ENCODE results near the gene SFTPB.

SFTPB gene

DNA sequence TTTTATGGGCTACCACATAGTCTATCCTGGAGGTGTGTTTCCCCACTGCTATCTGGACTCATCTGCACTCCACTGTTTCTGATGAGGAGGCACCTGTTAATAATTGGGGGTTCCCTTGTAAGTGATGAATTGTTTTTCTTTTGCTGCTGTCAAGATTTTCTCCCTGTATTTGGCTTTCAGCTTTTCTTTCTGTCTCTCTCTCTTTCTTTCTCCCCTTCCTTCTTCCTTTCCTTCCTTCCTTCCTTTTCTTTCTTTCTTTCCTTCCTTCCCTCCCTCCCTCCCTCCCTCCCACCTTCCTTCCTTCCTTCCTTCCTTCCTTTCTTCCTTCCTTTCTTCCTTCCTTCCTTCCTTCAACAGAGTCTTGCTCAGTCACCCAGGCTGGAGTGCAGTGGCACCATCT is 35.3 kb upstream of the SFTPB start:
- in situ Hi-C loops (cut with MboI; ENCODE audit: low sequenced_read_pairs): no loop called here

DNA sequence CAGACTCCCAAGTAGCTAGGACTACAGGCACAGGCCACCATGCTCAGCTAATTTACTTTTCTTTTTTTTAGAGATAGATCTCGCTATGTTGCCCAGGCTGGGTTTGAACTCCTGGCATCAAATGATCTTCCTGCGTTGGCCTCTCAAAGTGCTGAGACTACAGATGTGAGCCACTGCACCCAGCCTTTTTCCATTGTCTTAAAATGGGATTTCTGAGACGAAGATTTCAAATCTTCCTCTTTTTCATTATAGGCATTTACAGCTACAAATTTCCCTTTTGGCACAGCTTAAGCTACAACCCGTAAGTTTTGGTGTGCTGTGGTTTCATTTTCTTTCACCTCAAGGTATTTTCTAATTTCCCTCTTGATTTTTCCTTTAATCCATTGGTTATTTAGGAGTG is 34.8 kb upstream of the SFTPB start:
- in situ Hi-C loops (cut with MboI; ENCODE audit: low sequenced_read_pairs): no loop called here

DNA sequence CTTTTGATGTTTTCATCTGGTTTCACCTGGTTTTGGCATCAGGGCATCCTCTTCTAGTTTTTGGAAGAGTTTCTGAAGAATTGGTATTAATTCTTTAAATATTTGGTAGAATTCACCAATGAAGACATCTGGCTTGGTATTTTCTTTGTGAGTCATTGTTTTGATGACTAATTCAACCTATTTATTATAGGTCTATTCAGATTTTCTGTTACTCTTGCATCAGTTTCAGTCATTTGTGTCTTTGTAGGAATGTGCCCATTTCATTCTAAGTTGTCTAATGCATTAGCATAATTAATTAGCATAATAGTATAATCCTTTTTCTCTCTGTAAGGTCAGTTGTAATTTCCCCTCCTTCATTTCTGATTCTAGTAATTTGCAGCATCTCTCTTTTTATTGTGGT is 34.2 kb upstream of the SFTPB start:
- in situ Hi-C loops (cut with MboI; ENCODE audit: low sequenced_read_pairs): no loop called here

DNA sequence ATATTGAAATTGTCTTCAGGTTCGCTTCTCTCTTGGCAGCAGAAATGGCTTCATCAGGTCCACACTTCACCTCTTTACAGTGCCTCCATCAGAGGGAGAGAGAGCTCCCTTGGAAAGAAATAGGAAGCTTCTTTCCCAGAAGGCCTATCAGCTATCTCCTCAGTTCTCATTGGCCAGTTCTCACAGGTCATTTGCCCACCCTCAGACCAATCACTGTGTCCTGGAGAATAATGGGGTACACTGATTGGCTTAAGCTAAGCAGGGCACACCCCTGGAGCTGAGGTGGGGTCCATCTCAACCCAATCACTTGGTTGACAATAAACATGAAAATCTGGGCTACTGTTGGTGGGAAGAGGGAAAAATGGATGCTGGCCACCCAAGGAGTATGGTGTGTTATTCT is 31.3 kb upstream of the SFTPB start:
- in situ Hi-C loops (cut with MboI; ENCODE audit: low sequenced_read_pairs): no loop called here

DNA sequence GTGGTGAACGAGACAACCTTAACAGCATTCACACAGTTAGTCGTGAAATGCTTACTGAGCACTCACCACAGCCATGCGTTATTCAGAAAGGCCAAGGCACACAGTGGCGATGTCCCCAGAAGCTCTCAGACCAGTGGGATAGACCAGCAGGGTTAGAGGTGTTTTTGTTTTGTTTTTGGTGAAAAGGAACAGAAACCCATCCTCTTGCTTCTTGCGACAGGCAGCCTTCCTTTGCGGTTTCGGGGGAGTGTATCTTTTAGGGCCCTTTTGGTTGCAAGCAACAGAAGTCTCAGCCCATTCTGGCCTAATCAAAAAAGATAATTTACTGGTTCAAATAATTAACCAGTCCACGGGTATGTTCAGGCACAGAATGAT is 30.9 kb upstream of the SFTPB start:
- in situ Hi-C loops (cut with MboI; ENCODE audit: low sequenced_read_pairs): no loop called here

DNA sequence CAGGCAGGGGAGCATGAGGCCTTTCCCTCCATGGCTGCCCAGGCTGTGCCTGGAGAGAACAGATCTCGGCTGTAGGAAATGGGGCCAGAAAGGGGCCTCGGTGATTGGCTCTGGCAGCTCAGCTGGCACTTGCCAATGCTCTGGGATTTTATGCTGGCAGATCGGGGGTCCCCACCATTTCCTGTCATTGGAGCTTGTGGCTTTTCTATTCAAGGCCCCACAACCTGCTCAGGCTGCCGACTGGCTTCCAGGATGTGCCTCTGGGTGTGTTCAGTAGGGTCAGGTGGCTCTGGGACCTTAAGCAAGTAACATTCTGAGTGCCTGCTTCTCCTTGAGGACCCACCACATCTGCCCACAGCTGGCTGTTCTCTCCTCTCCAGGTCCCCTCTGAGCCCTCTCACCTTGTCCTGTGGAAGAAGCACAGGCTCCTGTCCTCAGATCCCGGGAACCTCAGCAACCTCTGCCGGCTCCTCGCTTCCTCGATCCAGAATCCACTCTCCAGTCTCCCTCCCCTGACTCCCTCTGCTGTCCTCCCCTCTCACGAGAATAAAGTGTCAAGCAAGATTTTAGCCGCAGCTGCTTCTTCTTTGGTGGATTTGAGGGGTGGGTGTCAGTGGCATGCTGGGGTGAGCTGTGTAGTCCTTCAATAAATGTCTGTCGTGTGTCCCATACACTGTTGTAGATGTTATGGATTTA is 30.3 kb upstream of the SFTPB start:
- in situ Hi-C loops (cut with MboI; ENCODE audit: low sequenced_read_pairs): no loop called here

DNA sequence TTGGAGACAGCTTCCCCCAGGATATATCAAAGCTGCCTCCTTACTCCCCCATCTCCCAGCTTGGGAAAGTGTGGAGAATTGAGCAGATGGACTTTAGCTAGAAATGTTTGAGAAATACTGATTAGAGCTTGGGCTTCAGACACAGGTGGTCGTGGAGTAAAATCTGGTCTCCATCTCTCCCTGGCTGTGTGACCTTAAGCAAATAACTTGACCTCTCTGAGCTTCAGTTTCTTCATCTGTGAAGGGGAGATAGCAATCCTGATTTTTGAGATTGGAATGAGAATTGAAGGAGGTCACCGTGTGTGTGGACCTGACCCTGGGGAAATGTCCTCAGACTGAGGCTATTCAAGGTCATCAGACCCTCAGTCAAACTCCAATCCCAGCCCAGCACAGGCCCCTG is 29.7 kb upstream of the SFTPB start:
- in situ Hi-C loops (cut with MboI; ENCODE audit: low sequenced_read_pairs): no loop called here

DNA sequence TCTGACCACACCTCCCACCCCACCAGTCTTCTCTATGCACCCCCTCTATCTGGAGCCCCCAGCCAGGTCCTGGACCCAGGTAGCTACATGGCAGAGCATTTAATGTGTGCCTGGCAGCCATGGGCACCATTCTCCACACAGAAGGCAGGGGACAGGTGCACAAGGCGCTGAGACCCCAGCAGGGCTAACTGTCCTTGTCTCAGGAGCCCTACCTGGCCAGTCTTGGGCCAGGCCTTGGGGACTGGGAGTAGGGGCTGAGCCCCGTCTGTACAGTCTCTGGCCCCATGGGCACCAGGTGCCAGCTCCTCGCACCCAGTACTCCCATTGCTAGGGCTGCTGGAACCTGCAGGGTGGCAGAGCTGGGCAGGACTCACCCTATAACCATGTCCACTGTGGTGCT is 29.1 kb upstream of the SFTPB start:
- in situ Hi-C loops (cut with MboI; ENCODE audit: low sequenced_read_pairs): no loop called here

DNA sequence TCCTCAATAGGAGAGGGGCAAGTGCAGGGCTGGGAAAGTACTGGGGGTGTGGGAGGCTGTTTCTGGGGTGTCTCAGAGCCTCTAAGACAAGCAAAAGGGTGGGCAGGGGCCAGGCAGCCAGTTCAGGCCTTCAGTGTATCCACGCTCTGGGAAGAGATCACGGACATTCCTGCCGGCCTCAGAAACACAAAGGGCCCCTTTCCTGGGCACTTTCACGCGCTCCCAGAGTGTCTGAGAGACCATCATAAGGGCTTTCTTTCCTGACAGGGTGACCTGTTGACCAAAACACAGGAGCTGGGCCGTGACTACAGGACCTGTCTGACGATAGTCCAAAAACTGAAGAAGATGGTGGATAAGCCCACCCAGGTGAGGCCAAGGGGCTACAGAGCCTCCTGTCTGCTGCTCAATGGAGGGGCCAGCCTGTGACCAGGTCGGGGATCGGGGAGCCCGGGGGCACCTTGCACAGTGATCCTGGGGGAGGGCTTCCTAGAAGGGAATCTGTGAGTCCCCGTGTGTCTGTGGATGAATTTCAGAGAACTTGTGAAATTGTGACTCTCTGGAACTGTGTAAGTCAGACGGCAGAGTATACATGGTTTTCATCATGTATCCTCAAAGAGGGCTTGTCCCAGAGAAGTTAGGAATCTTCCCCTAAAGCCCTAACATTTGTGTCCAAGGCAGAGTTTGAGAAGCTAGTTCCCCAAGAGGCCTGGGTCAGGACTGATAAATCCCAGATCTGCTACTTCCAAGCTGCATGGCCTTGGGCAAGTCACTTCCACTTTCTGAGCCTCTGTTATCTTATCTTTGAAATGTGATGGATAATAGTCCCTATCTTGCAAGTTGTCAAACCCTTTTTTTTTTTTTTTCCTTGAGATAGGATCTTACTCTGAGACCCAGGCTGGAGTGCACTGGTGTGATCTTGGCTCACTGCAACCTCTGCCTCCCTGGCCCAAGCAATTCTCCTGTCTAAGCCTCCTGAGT is 28.0 kb upstream of the SFTPB start:
- in situ Hi-C loops (cut with MboI; ENCODE audit: low sequenced_read_pairs): no loop called here

DNA sequence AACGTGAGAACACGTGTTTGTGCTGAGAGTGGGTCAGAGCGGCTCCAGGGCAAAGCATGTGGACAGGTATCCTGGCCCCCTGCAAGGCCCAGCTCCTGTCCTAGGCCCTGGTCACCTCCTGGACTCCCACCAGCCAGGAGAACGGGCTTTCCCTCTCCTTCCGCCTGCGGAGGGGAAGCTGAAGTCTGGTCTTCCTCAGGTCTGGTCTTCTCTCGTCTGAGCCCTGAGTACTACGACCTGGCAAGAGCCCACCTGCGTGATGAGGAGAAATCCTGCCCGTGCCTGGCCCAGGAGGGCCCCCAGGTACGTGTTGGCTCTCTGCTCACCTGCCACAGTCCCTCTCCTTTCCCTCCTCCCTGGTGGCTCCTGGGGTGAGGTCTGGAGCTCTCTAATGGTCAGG is 27.1 kb upstream of the SFTPB start:
- in situ Hi-C loops (cut with MboI; ENCODE audit: low sequenced_read_pairs): no loop called here

DNA sequence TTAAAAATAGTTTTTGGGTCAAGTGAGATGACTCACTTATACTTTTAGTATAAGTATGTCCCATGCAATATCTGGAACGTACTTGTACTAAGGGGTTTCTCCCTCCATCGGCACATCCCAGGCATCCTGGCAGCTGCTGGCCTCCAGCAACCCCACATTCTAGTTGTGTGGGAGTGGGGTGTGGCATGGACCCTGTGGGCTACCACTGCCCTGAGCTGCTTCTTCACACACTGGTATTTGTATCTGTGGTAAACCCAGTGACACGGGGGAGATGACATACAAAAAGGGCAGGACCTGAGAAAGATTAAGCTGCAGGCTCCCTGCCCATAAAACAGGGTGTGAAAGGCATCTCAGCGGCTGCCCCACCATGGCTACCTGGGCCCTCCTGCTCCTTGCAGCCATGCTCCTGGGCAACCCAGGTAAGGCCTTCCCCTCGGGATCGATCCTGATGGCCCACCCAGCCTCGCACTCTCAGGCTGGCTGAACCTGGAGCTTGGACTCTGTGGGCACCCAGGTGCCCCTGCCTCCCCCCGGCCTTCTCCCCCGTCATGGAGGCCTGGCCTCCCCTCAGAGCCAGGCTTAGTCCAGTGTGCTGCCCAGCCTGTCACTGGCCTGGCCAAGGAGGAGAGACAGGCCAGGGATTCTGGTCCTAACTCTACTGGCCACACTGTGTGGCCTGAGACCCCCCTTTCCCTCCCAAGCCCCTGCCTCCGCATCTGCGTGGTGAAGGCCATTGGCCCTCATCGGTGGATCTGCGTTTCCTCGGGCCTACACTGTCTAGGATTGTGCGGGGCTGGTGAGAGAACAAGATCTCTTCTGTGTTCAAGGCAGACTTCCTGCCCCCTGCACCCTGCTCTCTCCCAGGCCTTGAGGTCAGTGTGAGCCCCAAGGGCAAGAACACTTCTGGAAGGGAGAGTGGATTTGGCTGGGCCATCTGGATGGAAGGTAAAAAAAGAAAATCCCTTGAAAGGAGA is 26.3 kb upstream of the SFTPB start, which contains the start of gene GNLY:
GNLY (plus strand) TSS at position 307 of the 974 bp plus-strand sequence; CDS start at position 368, 61 bp downstream.
- in situ Hi-C loops (cut with MboI; ENCODE audit: low sequenced_read_pairs): no loop called here

DNA sequence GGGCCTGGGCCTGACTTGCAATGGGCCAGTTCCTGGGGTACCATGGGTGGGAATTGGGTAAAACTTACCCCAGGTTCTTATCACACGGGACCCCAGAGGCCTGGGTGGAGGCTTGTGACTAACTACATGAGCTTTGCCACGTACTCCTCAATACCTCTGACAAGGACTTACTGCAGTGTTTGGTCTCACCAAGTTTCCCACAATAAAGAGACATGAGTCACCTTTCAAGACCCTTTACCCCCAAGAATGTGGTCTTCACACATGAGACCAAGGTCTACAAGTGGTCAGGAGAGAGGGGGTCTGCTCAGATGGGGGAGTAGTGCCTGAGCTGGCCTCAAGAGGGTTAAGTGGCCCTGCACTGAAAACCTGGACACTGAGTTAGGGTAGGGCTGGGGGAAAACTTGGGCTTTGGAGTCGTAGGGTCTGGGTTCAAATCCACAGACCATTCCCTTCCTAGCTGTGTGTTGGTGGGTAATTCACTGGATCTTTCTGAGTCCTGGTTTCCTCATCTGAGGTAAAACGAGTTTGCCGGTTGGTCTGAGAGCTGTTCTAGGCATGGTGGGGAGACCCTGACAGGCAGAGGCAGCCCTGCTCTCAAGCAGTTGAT is 24.1 kb upstream of the SFTPB start:
- in situ Hi-C loops (cut with MboI; ENCODE audit: low sequenced_read_pairs): no loop called here

DNA sequence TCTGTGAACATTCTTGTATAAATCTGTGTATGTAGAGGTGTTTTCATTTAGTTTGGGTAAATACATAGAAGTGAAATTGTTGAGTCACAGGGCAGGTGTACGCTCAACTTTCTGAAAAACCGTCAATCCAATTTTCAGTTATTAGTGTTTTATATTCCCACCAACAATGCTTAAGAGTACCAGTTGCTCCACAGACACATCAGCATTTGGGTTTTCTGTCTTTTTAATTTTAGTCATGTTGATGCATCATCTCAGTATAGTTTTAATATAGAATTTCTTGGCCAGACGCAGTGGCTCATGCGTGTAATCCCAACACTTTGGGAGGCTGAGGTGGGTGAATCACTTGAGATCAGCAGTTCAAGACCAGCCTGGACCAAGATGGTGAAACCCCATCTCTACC is 22.9 kb upstream of the SFTPB start:
- in situ Hi-C loops (cut with MboI; ENCODE audit: low sequenced_read_pairs): no loop called here

DNA sequence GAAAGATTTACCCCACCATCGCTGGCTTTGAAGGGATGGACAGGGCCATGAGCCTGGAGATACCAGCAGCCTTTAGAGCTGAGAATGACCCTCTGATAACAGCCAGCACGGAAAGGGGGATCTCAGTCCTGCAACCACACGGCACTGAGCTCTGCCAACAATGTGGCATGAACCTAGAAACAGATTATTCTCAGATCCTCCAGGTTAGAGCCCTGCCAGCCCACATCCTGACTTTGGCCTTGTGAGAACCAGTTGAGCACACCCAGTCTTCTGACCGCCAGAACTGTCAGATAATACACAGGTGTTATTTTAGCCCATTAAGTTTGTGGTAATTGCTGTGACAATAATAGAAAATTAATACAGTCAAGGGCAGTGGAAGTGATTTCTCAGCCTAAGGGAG is 16.8 kb upstream of the SFTPB start:
- in situ Hi-C loops (cut with MboI; ENCODE audit: low sequenced_read_pairs): no loop called here

DNA sequence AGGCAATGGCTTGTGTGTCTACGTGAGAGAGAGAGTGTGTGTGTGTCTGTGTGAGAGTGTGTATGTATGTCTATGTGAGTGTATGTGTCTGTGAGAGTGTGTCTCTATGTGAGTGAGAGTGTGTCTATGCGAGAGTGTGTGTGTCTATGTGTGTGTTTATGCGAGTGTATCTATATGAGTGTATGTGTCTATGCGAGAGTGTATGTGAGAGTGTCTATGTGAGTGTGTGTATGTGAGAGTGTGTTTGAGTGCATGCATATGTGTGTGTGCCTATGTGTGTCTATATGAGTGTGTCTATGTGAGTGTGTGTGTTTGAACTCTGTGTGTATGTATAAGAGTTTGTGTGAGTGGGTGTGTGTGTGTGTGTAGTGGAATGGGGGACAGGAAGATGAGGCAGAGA is 16.4 kb upstream of the SFTPB start:
- in situ Hi-C loops (cut with MboI; ENCODE audit: low sequenced_read_pairs): no loop called here

DNA sequence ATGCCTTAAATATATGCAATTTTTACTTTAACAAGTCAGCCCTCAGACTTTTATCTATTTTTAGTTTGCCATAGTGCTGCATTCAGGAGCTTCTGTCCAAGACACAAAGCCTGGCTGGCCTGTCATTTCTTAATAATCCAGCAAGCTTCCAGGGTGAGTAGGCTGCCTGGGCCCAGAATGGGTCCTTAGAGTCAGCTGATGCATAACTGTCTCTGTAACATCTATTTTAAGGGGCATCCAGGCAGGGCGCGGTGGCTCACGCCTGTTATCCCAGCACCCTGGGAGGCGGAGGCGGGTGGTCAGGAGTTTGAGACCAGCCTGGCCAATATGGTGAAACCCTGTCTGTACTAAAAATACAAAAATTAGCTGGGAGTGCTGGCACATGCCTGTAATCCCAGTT is 14.4 kb upstream of the SFTPB start:
- in situ Hi-C loops (cut with MboI; ENCODE audit: low sequenced_read_pairs): no loop called here

DNA sequence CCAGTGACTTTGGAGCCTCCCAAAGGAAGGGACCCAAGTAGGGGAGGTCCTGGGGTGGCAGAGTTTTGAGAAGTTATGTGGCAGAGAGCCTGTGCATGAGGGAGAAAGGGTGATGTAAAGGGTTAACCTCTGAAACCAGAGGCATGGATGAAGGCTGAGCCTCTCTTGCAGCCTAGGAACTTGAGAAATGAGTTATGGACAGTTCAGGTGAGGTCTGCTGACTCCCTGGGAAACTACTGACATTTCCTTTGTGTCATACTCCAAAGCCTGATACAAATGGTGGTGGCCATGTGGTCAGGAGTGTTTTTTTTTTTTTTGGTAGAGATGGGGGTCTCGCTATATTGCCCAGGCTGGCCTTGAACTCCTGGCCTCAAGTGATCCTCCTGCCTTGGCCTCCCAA is 13.8 kb upstream of the SFTPB start:
- in situ Hi-C loops (cut with MboI; ENCODE audit: low sequenced_read_pairs): no loop called here

DNA sequence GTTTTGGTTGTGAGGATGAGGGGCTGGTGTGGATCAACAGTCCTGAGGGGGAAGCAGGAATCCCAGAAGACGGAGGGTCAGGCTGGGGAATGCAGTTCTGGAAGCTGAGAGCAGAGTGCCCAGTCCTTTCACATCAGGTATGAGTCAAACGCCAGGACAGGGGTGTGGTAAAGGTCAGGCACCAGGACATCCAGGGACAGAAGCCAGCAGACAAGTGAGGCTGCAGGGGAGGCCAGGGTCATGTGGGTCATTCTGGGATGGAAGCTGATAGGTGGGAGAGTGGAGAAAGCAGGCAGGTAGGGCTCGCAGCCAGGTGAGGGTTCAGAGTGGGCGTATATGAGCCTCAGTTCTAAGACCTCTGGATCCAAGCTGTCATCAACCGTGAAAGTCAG is 13.4 kb upstream of the SFTPB start:
- in situ Hi-C loops (cut with MboI; ENCODE audit: low sequenced_read_pairs): no loop called here

DNA sequence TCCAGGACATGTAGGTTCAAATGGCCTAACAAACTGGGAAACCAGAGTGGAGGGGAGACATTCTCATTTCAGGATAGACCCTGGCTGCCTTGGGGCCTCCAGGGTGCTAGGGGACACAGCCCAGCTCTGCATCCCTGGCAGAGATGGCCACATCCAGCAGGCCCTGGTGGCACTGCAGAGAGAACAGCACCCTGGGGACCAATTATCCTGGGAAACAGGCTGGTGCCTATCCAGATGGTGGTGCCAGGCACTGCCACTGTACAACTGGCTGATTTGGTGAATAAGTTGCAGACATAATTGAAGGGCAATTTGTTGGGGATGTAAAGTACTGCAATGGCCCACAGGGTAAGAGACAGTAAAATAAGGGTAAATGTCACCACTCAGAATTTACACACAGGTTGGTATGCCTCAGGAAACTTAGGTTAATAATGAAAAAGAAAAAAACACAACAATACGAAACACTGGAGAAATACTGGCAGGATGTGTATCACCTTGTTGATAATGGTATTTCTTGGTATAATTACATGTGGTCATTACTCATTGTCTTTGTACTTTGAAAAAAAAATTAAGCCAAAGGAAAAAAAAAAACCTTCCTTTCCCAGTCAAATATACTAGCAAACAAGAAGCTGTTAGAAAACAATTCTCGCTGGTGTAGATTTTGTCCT is 12.8 kb upstream of the SFTPB start:
- in situ Hi-C loops (cut with MboI; ENCODE audit: low sequenced_read_pairs): no loop called here

Data from HL-60/S4 treated with phorbol 12-myristate 13-acetate at 8.2 ng/mL for 4 days and 3 days (cell line).